CD4-positive, alpha-beta T cell treated with Interleukin-15 for 4 hours (primary cell): Measurements from ENCODE around the gene GNG3.
A peak's percentile ranks its signal among the peaks of the same experiment; 100 is the strongest.
"Not testable (repeated sequence)": the region's sequence is repeated elsewhere in the genome, so short reads cannot be mapped to it uniquely, and the experiment has no call there.

Experiments used
- DNase-seq: peaks from one replicate; pipeline ENCODE4 v3.0.0-alpha.2; 2020; ENCODE audit warnings: low spot score

GNG3 gene

GRCh38 chr11:62707277-62707861 lies at the start of gene GNG3, which contains the start of gene BSCL2:
Gene GNG3, plus strand, starts transcription at chr11:62707676. Its CDS starts 620 bp downstream, at chr11:62708296.
Gene BSCL2, minus strand, starts transcription at chr11:62707424. Its CDS starts 229 bp downstream, at chr11:62707195.
- no peak for DNase-seq

GRCh38 chr11:62664405-62665074 lies 42.9 kb upstream of the GNG3 start:
- peak; percentile 50 for DNase-seq

GRCh38 chr11:62665075-62665598 lies 42.3 kb upstream of the GNG3 start, which contains the start of the genes C11orf98 and CSKMT:
Gene C11orf98, minus strand, starts transcription at chr11:62665210. Its CDS starts 41 bp downstream, at chr11:62665169.
Gene CSKMT, plus strand, starts transcription at chr11:62665312. Its CDS starts 568 bp downstream, at chr11:62665880.
- peak; percentile 96 for DNase-seq

- DNase-seq: peak; percentile 72
These were observed 41.7 kb upstream of the GNG3 start for GRCh38 chr11:62665599-62666258.

GRCh38 chr11:62666259-62666926 lies 41.1 kb upstream of the GNG3 start:
- DNase-seq: no peak

- DNase-seq: no peak
These were observed 40.0 kb upstream of the GNG3 start for GRCh38 chr11:62667460-62667859.

GRCh38 chr11:62669420-62670161 lies 37.9 kb upstream of the GNG3 start:
- no peak for DNase-seq

- DNase-seq: no peak
These were observed 36.3 kb upstream of the GNG3 start for GRCh38 chr11:62671236-62671607.

- DNase-seq: peak; percentile 81
These were observed 35.7 kb upstream of the GNG3 start, which contains the start of the genes LBHD1 and UQCC3 for GRCh38 chr11:62671608-62672389. Gene LBHD1, minus strand, starts transcription at chr11:62672267. Its CDS starts 2,236 bp downstream, at chr11:62670031. Gene UQCC3, plus strand, starts transcription at chr11:62671673. Its CDS starts 73 bp downstream, at chr11:62671746.

GRCh38 chr11:62673196-62673525 lies 34.3 kb upstream of the GNG3 start:
- DNase-seq: no peak

GRCh38 chr11:62675415-62675814 lies 32.1 kb upstream of the GNG3 start:
- not testable (repeated sequence) for DNase-seq

- DNase-seq: no peak
These were observed 30.8 kb upstream of the GNG3 start for GRCh38 chr11:62676698-62677097.

- no peak for DNase-seq
These were observed 30.3 kb upstream of the GNG3 start for GRCh38 chr11:62677156-62677555.

GRCh38 chr11:62677714-62678113 lies 29.8 kb upstream of the GNG3 start:
- DNase-seq: no peak

GRCh38 chr11:62678433-62678769 lies 29.1 kb upstream of the GNG3 start:
- DNase-seq: no peak

GRCh38 chr11:62678770-62679696 lies 28.4 kb upstream of the GNG3 start, which contains the start of gene UBXN1:
Gene UBXN1, minus strand, starts transcription at chr11:62679073. Its CDS starts 150 bp downstream, at chr11:62678923.
- peak; percentile 85 for DNase-seq

GRCh38 chr11:62680825-62681240 lies 26.6 kb upstream of the GNG3 start:
- peak; percentile 51 for DNase-seq

GRCh38 chr11:62682518-62682917 lies 25.0 kb upstream of the GNG3 start:
- no peak for DNase-seq
